H1 (cell line): ENCODE results near the gene PLXDC2. TPM values are rescaled to one million over a fixed set of nuclear protein-coding genes. Genes with fewer than 3 reads are reported as not detected.

ENCODE experiments used
- CTCF ChIA-PET: fragments of 300-600 bp; sonication (Branson Sonifier 250); formaldehyde crosslinking; loops from one replicate; lab custom pipeline; 2021; ENCODE audit not compliant: partially characterized antibody; lab: Charles Lee
- POLR2A ChIA-PET: fragments of 300-600 bp; sonication (Branson Sonifier 250); formaldehyde crosslinking; loops from one replicate; lab custom pipeline; 2021; ENCODE audit warnings: inconsistent platforms; ENCODE audit not compliant: partially characterized antibody; lab: Charles Lee
- DNase-seq, 2 experiments: peaks; one replicate each; pipeline versions ENCODE4 v3.0.0 to v3.0.0-alpha.2; 2010 to 2022; ENCODE audit warnings: low spot score in 2 of 2, low read depth in 1 of 2, mixed read lengths in 1 of 2
- FAIRE-seq: peaks from 2 replicates; lab custom pipeline; 2011; peaks lifted over from hg19 to GRCh38; lab: Jason Lieb, UNC
- H2AFZ ChIP-seq: 2 replicates; pipeline ENCODE4 v1.8.1; 2012; ENCODE audit warnings: low read length, inconsistent platforms
- H2AK5ac ChIP-seq: 2 replicates; pipeline ENCODE4 v1.6.1; 2013; ENCODE audit warnings: low read depth, low read length
- H2BK120ac ChIP-seq: replicated peaks from 2 replicates; pipeline ENCODE3; 2013; ENCODE audit warnings: low read depth, low read length, inconsistent platforms
- H2BK12ac ChIP-seq: 2 replicates; pipeline ENCODE4 v1.6.1; 2013; ENCODE audit warnings: low read depth, low read length
- H2BK15ac ChIP-seq: 2 replicates; pipeline ENCODE4 v1.6.1; 2013; ENCODE audit warnings: low read length
- H2BK20ac ChIP-seq: 2 replicates; pipeline ENCODE4 v1.6.1; 2013; ENCODE audit warnings: low read length
- H2BK5ac ChIP-seq: 2 replicates; pipeline ENCODE4 v1.6.1; 2013; ENCODE audit warnings: low read depth, low read length
- H3K14ac ChIP-seq: 2 replicates; pipeline ENCODE4 v1.6.1; 2013; ENCODE audit warnings: inconsistent platforms; ENCODE audit not compliant: insufficient read length
- H3K18ac ChIP-seq: 2 replicates; pipeline ENCODE4 v1.6.1; 2013; ENCODE audit warnings: low read length; ENCODE audit errors: extremely low read depth
- H3K23ac ChIP-seq: 2 replicates; pipeline ENCODE4 v1.6.1; 2013; ENCODE audit warnings: inconsistent platforms; ENCODE audit not compliant: insufficient read length
- H3K23me2 ChIP-seq: 2 replicates; pipeline ENCODE4 v1.6.1; 2013; ENCODE audit warnings: low read depth, low read length
- H3K27ac ChIP-seq: 2 replicates; pipeline ENCODE4 v1.6.1; 2011; ENCODE audit warnings: low read depth, low read length, inconsistent platforms
- H3K27me3 ChIP-seq, 4 experiments: replicated peaks in 1 of 4; 1 replicate in 1 of 4; 2 replicates in 3 of 4; pipeline versions ENCODE4 v1.6.1 to v1.8.1; 2011 to 2013; ENCODE audit warnings: low read length in 3 of 4, mild to moderate bottlenecking in 3 of 4, inconsistent platforms in 2 of 4, mixed read lengths in 2 of 4, moderate library complexity in 1 of 4; ENCODE audit not compliant: control insufficient read depth in 3 of 4, insufficient read depth in 3 of 4; ENCODE audit errors: extremely low read depth in 1 of 4
- H3K36me3 ChIP-seq, 4 experiments: 2 replicates each; pipeline versions ENCODE4 v1.6.1 to v1.8.1; 2011 to 2013; ENCODE audit warnings: mild to moderate bottlenecking in 4 of 4, low read length in 3 of 4, moderate library complexity in 2 of 4, control low read depth in 1 of 4, inconsistent platforms in 1 of 4; ENCODE audit not compliant: insufficient read depth in 4 of 4, control insufficient read depth in 2 of 4
- H3K4ac ChIP-seq: replicated peaks from 2 replicates; pipeline ENCODE3; 2013; ENCODE audit warnings: low read length, low read depth, mixed read lengths, inconsistent platforms; ENCODE audit not compliant: insufficient read length
- H3K4me1 ChIP-seq, 4 experiments: replicated peaks in 1 of 4; 1 replicate in 1 of 4; 2 replicates in 3 of 4; pipeline versions ENCODE4 v1.6.1 to v1.8.1; 2011 to 2013; ENCODE audit warnings: low read length in 3 of 4, inconsistent platforms in 2 of 4, mixed read lengths in 1 of 4; ENCODE audit not compliant: insufficient read depth in 4 of 4, control insufficient read depth in 3 of 4
- H3K4me2 ChIP-seq, 2 experiments: 2 replicates each; pipeline versions ENCODE4 v1.6.1 to v1.8.1; 2011 to 2013; ENCODE audit warnings: low read depth in 2 of 2, low read length in 2 of 2, control low read depth in 1 of 2, inconsistent platforms in 1 of 2, mild to moderate bottlenecking in 1 of 2; ENCODE audit not compliant: insufficient read depth in 1 of 2
- H3K4me3 ChIP-seq, 4 experiments: fragments of 200-600, 300-600 bp in 1 of 4; sonication (generic), shearing (Covaris generic), sonication (Bioruptor Twin) in 1 of 4; 2 replicates each; pipeline versions ENCODE4 v1.5.1 to v1.8.1; 2011 to 2016; ENCODE audit warnings: low read length in 4 of 4, low read depth in 3 of 4, control low read depth in 2 of 4, inconsistent platforms in 2 of 4, mild to moderate bottlenecking in 2 of 4, mixed read lengths in 1 of 4, moderate library complexity in 1 of 4; ENCODE audit not compliant: insufficient read depth in 2 of 4; ENCODE audit errors: extremely low read depth in 1 of 4
- H3K56ac ChIP-seq: replicated peaks from 2 replicates; pipeline ENCODE3; 2013; ENCODE audit warnings: low read depth, mild to moderate bottlenecking, mixed read lengths, low read length, inconsistent platforms; ENCODE audit not compliant: insufficient read length
- H3K79me1 ChIP-seq: 2 replicates; pipeline ENCODE4 v1.6.1; 2013; ENCODE audit warnings: low read depth, low read length, control low read depth
- H3K79me2 ChIP-seq, 2 experiments: 2 replicates each; pipeline versions ENCODE4 v1.6.1 to v1.8.1; 2012 to 2013; ENCODE audit warnings: low read length in 2 of 2, mild to moderate bottlenecking in 2 of 2, inconsistent platforms in 1 of 2; ENCODE audit not compliant: insufficient read depth in 2 of 2, control insufficient read depth in 1 of 2
- H3K9ac ChIP-seq, 4 experiments: replicated peaks in 1 of 4; 1 replicate in 1 of 4; 2 replicates in 3 of 4; pipeline versions ENCODE4 v1.6.1 to v1.8.1; 2011 to 2013; ENCODE audit warnings: low read depth in 3 of 4, low read length in 3 of 4, control low read depth in 2 of 4, mild to moderate bottlenecking in 2 of 4, moderate library complexity in 2 of 4, inconsistent platforms in 1 of 4; ENCODE audit errors: extremely low read depth in 1 of 4
- H3K9me3 ChIP-seq, 2 experiments: 2 replicates each; pipeline versions ENCODE4 v1.6.1 to v1.8.1; 2012 to 2013; ENCODE audit warnings: mild to moderate bottlenecking in 2 of 2, moderate library complexity in 2 of 2, control low read depth in 1 of 2, inconsistent platforms in 1 of 2, low read depth in 1 of 2, low read length in 1 of 2, mixed read lengths in 1 of 2; ENCODE audit not compliant: insufficient read depth in 2 of 2
- H4K20me1 ChIP-seq, 2 experiments: replicated peaks in 1 of 2; 2 replicates each; pipeline versions ENCODE3 to v1.8.1; 2011 to 2013; ENCODE audit warnings: inconsistent platforms in 2 of 2, low read length in 2 of 2, mild to moderate bottlenecking in 1 of 2; ENCODE audit not compliant: insufficient read depth in 2 of 2, control insufficient read depth in 1 of 2
- H4K5ac ChIP-seq: 2 replicates; pipeline ENCODE4 v1.6.1; 2013; ENCODE audit warnings: low read length, low read depth, mixed read lengths, inconsistent platforms; ENCODE audit not compliant: insufficient read length
- H4K8ac ChIP-seq: 2 replicates; pipeline ENCODE4 v1.8.0; 2013; ENCODE audit warnings: mild to moderate bottlenecking, moderate library complexity, low read length, inconsistent platforms; ENCODE audit not compliant: insufficient read depth; ENCODE audit errors: extremely low read depth
- H4K91ac ChIP-seq: replicated peaks from 2 replicates; pipeline ENCODE3; 2013; ENCODE audit warnings: low read length, mixed read lengths, inconsistent platforms; ENCODE audit not compliant: insufficient read length
- BACH1 ChIP-seq: IDR thresholded peaks from 2 replicates; pipeline ENCODE4 v1.6.1; 2012; ENCODE audit warnings: low read length, improper control_type of control experiment
- BCL11A ChIP-seq, 2 experiments: IDR thresholded peaks; one replicate each; pipeline ENCODE4 v1.6.1; 2011; ENCODE audit warnings: low read depth in 2 of 2, low read length in 2 of 2, mild to moderate bottlenecking in 2 of 2
- CHD2 ChIP-seq: IDR thresholded peaks from 2 replicates; pipeline ENCODE4 v1.6.1; 2012; ENCODE audit warnings: low read length, improper control_type of control experiment
- CREB1 ChIP-seq: IDR thresholded peaks from 2 replicates; pipeline ENCODE4 v1.6.1; 2012; ENCODE audit warnings: inconsistent platforms
- E2F6 ChIP-seq: IDR thresholded peaks from 2 replicates; pipeline ENCODE4 v1.6.1; 2012; ENCODE audit warnings: inconsistent platforms
- EGR1 ChIP-seq: IDR thresholded peaks from 2 replicates; pipeline ENCODE4 v1.6.1; 2011; ENCODE audit warnings: low read depth, low read length, borderline replicate concordance
- GTF2F1 ChIP-seq: IDR thresholded peaks from 2 replicates; pipeline ENCODE4 v1.6.1; 2012; ENCODE audit warnings: low read depth, low read length, improper control_type of control experiment, borderline replicate concordance
- JUN ChIP-seq: IDR thresholded peaks from 2 replicates; pipeline ENCODE4 v1.6.1; 2011; ENCODE audit warnings: low read depth, mild to moderate bottlenecking, improper control_type of control experiment, low read length
- KDM1A ChIP-seq: fragments of 200-600, 300-600 bp; sonication (generic); IDR thresholded peaks from 2 replicates; pipeline ENCODE4 v1.7.1; 2016; ENCODE audit warnings: mild to moderate bottlenecking, low read length, borderline replicate concordance
- PHF8 ChIP-seq: fragments of 200-600 bp; sonication (generic); conservative IDR thresholded peaks from 2 replicates; pipeline ENCODE4 v1.7.1; 2012; ENCODE audit warnings: low read depth, mild to moderate bottlenecking, inconsistent platforms, low read length, moderate library complexity
- SRF ChIP-seq: IDR thresholded peaks from 2 replicates; pipeline ENCODE4 v1.6.1; 2011; ENCODE audit warnings: mild to moderate bottlenecking, low read depth, low read length, moderate library complexity
- SUZ12 ChIP-seq: fragments of 200-600 bp; sonication (generic); IDR thresholded peaks from 2 replicates; pipeline ENCODE4 v1.6.1; 2012; ENCODE audit warnings: mild to moderate bottlenecking, inconsistent platforms, low read length, moderate library complexity, mixed read lengths
- TAF1 ChIP-seq: IDR thresholded peaks from 2 replicates; pipeline ENCODE4 v1.6.1; 2011; ENCODE audit warnings: mild to moderate bottlenecking, low read depth, low read length
- WGBS, 2 experiments: shearing (Covaris generic) in 1 of 2; methylation state at CpG; one replicate each; pipeline versions ENCODE4 v1.1.6 to v1.1.7; 2013 to 2015; ENCODE audit warnings: low lambda C conversion rate in 2 of 2, mixed read lengths in 2 of 2, inconsistent platforms in 1 of 2, low coverage in 1 of 2, missing lambda C conversion rate in 1 of 2; ENCODE audit not compliant: insufficient replicate concordance in 2 of 2, insufficient coverage in 1 of 2, insufficient read length in 1 of 2; ENCODE audit errors: extremely low coverage in 1 of 2, missing lambda C conversion rate in 1 of 2; 5-methylcytosine and 5-hydroxymethylcytosine counted together
- polyA plus RNA-seq, 7 experiments: library from polyadenylated mRNA; depleted of rRNA in 3 of 7; stranded (reverse) in 5 of 7; unstranded in 2 of 7; fragments of >200 nt in 5 of 7; fragments of 200-250 nt in 2 of 7; gene quantifications; 1 replicate in 5 of 7; 2 replicates in 1 of 7; 4 replicates in 1 of 7; pipeline versions ENCODE4 v1.2.1 to v1.2.3, GENCODE V29; 2011 to 2013; ENCODE audit warnings: missing spikeins in 2 of 7, mixed read lengths in 2 of 7
- total RNA-seq: library from RNA; stranded (reverse); fragmentation: NEBNext Ultra II Directional; extraction: Animal tissue kit (Norgen Biotek cat#: 25700); gene quantifications from 2 replicates; pipeline ENCODE4 v1.2.1, GENCODE V29; 2021

Gene PLXDC2
- total and polyA plus RNA-seq, 2 of the 8 experiments (the other 6 are each of a cell fraction or from before 2014, with no cell fraction given), result 23.0 to 40.5 TPM

- H4K20me1 ChIP-seq, result no peaks in the 10 kb centered on the region
- H3K4me1 ChIP-seq, result no peaks in the 10 kb centered on the region
- H3K4ac ChIP-seq, result no peak overlapping the region
- FAIRE-seq, result no peak
- no peaks in the 10 kb centered on the region for H3K27me3 ChIP-seq
- H3K36me3 ChIP-seq, result peaks cover 0 to 3% (median 0%) of the 10 kb centered on the region in 4 experiments; a peak in 3 of 8 replicates
- no peak overlapping the region for H2BK20ac ChIP-seq
- H2BK15ac ChIP-seq, result no peak overlapping the region
- H3K4me3 ChIP-seq, result no peak overlapping the region
- H4K5ac ChIP-seq, result no peak overlapping the region
- H3K18ac ChIP-seq, result no peak overlapping the region
- H2BK120ac ChIP-seq, result no peak overlapping the region
- no peak overlapping the region for H2BK12ac ChIP-seq
- no peak overlapping the region for H4K8ac ChIP-seq
- no peak overlapping the region for H3K23ac ChIP-seq
- no peak overlapping the region for H2AK5ac ChIP-seq
- no peaks in the 10 kb centered on the region for H3K79me2 ChIP-seq
- no peak overlapping the region for H4K91ac ChIP-seq
- CTCF ChIA-PET, result interaction anchor here (0.7 kb wide), 1 partner anchor 257 kb away, joined by 3 read pairs; no protein-coding TSS in a partner anchor
- H2AFZ ChIP-seq, result no peak overlapping the region
- WGBS, 2 experiments, result 94% methylated on average over 6 of the region's 6 CpGs; no CpG with 5 or more reads in 1 of the 2 experiments
- H3K14ac ChIP-seq, result no peak overlapping the region
- no peak overlapping the region for H3K4me2 ChIP-seq
- H3K27ac ChIP-seq, result no peak overlapping the region
- H3K9ac ChIP-seq, result no peak overlapping the region
- H2BK5ac ChIP-seq, result no peak overlapping the region
- POLR2A ChIA-PET, result interaction anchor here (1.2 kb wide), 1 partner anchor 12 kb away, joined by 3 read pairs; no protein-coding TSS in a partner anchor
- no peaks in the 10 kb centered on the region for H3K79me1 ChIP-seq
- no peak for DNase-seq
- H3K56ac ChIP-seq, result no peak overlapping the region
- H3K23me2 ChIP-seq, result no peaks in the 10 kb centered on the region
- H3K9me3 ChIP-seq, result no peaks in the 10 kb centered on the region
- TF ChIP-seq SUZ12 (no peak), BACH1 (no peak), TAF1 (no peak), GTF2F1 (no peak), CREB1 (no peak), SRF (no peak), E2F6 (no peak), PHF8 (no peak), CHD2 (no peak), EGR1 (no peak), KDM1A (no peak), JUN (no peak), BCL11A (IDR thresholded peaks at IDR 0.05; ENCODE audit: low read depth in 2 of 2, low read length in 2 of 2) (no peak)
Measured at GRCh38 chr10:20276127-20276979, 460.1 kb downstream of the PLXDC2 start.
